H9 (cell line): ENCODE data around the gene EPSTI1. TPM values are rescaled to one million over a fixed set of nuclear protein-coding genes. Genes with fewer than 3 reads are reported as not detected.

ENCODE experiments used
- DNase-seq: peaks from one replicate; pipeline ENCODE4 v3.0.0-alpha.2; 2017
- H2AFZ ChIP-seq: one replicate; pipeline ENCODE4 v1.6.1; 2013; ENCODE audit warnings: mild to moderate bottlenecking, low read length, control low read depth, moderate library complexity
- H2AK5ac ChIP-seq: 2 replicates; pipeline ENCODE4 v1.6.1; 2013; ENCODE audit warnings: low read length, control low read depth, mixed read lengths; ENCODE audit not compliant: insufficient read length
- H2BK120ac ChIP-seq: one replicate; pipeline ENCODE4 v1.6.1; 2013; ENCODE audit warnings: low read depth, mild to moderate bottlenecking, low read length, control low read depth, inconsistent platforms; ENCODE audit not compliant: poor library complexity, severe bottlenecking
- H2BK12ac ChIP-seq: 2 replicates; pipeline ENCODE4 v1.6.1; 2013; ENCODE audit warnings: low read length, control low read depth, mixed read lengths, low read depth; ENCODE audit not compliant: insufficient read length
- H2BK15ac ChIP-seq: 2 replicates; pipeline ENCODE4 v1.6.1; 2013; ENCODE audit warnings: low read depth, low read length, control low read depth
- H2BK20ac ChIP-seq: one replicate; pipeline ENCODE4 v1.6.1; 2013; ENCODE audit warnings: low read depth, mild to moderate bottlenecking, low read length, control low read depth, inconsistent platforms; ENCODE audit not compliant: poor library complexity, severe bottlenecking
- H2BK5ac ChIP-seq: 2 replicates; pipeline ENCODE4 v1.6.1; 2013; ENCODE audit warnings: low read length, control low read depth, mixed read lengths; ENCODE audit not compliant: insufficient read length
- H3K14ac ChIP-seq: 2 replicates; pipeline ENCODE4 v1.6.1; 2013; ENCODE audit warnings: low read length, control low read depth; ENCODE audit not compliant: insufficient read depth
- H3K18ac ChIP-seq: 2 replicates; pipeline ENCODE4 v1.6.1; 2013; ENCODE audit warnings: low read depth, mild to moderate bottlenecking, mixed read lengths, low read length, control low read depth; ENCODE audit not compliant: insufficient read length
- H3K23ac ChIP-seq: 2 replicates; pipeline ENCODE4 v1.6.1; 2013; ENCODE audit warnings: low read length, control low read depth, mixed read lengths, low read depth; ENCODE audit not compliant: insufficient read length
- H3K23me2 ChIP-seq: 2 replicates; pipeline ENCODE4 v1.6.1; 2013; ENCODE audit warnings: low read depth, mild to moderate bottlenecking, mixed read lengths, low read length, control low read depth; ENCODE audit not compliant: insufficient read length, poor library complexity, severe bottlenecking
- H3K27ac ChIP-seq: 2 replicates; pipeline ENCODE4 v1.5.1; 2013; ENCODE audit warnings: low read length, control low read depth, mixed read lengths, low read depth; ENCODE audit not compliant: insufficient read length
- H3K27me3 ChIP-seq: 2 replicates; pipeline ENCODE4 v1.6.1; 2013; ENCODE audit warnings: low read length, control low read depth, inconsistent platforms; ENCODE audit not compliant: insufficient read depth
- H3K4ac ChIP-seq: 2 replicates; pipeline ENCODE4 v1.6.1; 2013; ENCODE audit warnings: low read depth, mild to moderate bottlenecking, control low read depth, inconsistent platforms, low read length, moderate library complexity
- H3K4me1 ChIP-seq: 2 replicates; pipeline ENCODE4 v1.6.1; 2013; ENCODE audit warnings: low read length, control low read depth, inconsistent platforms; ENCODE audit not compliant: insufficient read depth
- H3K4me2 ChIP-seq: 2 replicates; pipeline ENCODE4 v1.6.1; 2013; ENCODE audit warnings: low read length, control low read depth, mixed read lengths; ENCODE audit not compliant: insufficient read length, insufficient read depth
- H3K56ac ChIP-seq: 2 replicates; pipeline ENCODE4 v1.6.1; 2013; ENCODE audit warnings: low read depth, mild to moderate bottlenecking, mixed read lengths, low read length, control low read depth; ENCODE audit not compliant: insufficient read length
- H3K79me1 ChIP-seq: 2 replicates; pipeline ENCODE4 v1.6.1; 2013; ENCODE audit warnings: low read depth, mild to moderate bottlenecking, moderate library complexity, low read length, control low read depth, inconsistent platforms; ENCODE audit not compliant: insufficient read depth, poor library complexity, severe bottlenecking
- H3K79me2 ChIP-seq: 2 replicates; pipeline ENCODE4 v1.6.1; 2013; ENCODE audit warnings: low read length, control low read depth, inconsistent platforms; ENCODE audit not compliant: insufficient read depth
- H3K9ac ChIP-seq: 2 replicates; pipeline ENCODE4 v1.6.1; 2013; ENCODE audit warnings: low read length, control low read depth, mixed read lengths; ENCODE audit not compliant: insufficient read length; ENCODE audit errors: extremely low read depth
- H3K9me3 ChIP-seq: one replicate; pipeline ENCODE4 v1.6.1; 2013; ENCODE audit warnings: low read depth, low read length, inconsistent platforms; ENCODE audit not compliant: control insufficient read depth
- H3T11ph ChIP-seq: one replicate; pipeline ENCODE4 v1.6.1; 2013; ENCODE audit warnings: mild to moderate bottlenecking, low read length, control low read depth, inconsistent platforms
- H4K20me1 ChIP-seq: one replicate; pipeline ENCODE4 v1.6.1; 2013; ENCODE audit not compliant: control insufficient read depth, insufficient read length, insufficient read depth
- H4K5ac ChIP-seq: 2 replicates; pipeline ENCODE4 v1.6.1; 2013; ENCODE audit warnings: low read depth, mild to moderate bottlenecking, mixed read lengths, low read length, control low read depth; ENCODE audit not compliant: insufficient read length
- H4K8ac ChIP-seq: replicated peaks from 2 replicates; pipeline ENCODE4 v1.6.1; 2013; ENCODE audit warnings: low read length, control low read depth, mixed read lengths, low read depth; ENCODE audit not compliant: insufficient read length
- H4K91ac ChIP-seq: 2 replicates; pipeline ENCODE4 v1.6.1; 2013; ENCODE audit warnings: low read depth, mild to moderate bottlenecking, moderate library complexity, mixed read lengths, low read length, control low read depth; ENCODE audit not compliant: insufficient read length
- H3K27ac Mint-ChIP-seq, 3 experiments: 2 replicates in 2 of 3; 3 replicates in 1 of 3; pipeline ENCODE4 v1.8.0; 2020 to 2021; ENCODE audit warnings: mixed read lengths in 3 of 3, mild to moderate bottlenecking in 1 of 3, moderate library complexity in 1 of 3
- H3K27me3 Mint-ChIP-seq: 2 replicates; pipeline ENCODE4 v1.8.0; 2021; ENCODE audit warnings: low read depth, mild to moderate bottlenecking, moderate library complexity, mixed read lengths
- H3K36me3 Mint-ChIP-seq, 3 experiments: 2 replicates in 2 of 3; 3 replicates in 1 of 3; pipeline ENCODE4 v1.8.0; 2020 to 2021; ENCODE audit warnings: low read depth in 3 of 3, mixed read lengths in 3 of 3; ENCODE audit not compliant: insufficient read depth in 1 of 3
- H3K4me1 Mint-ChIP-seq, 2 experiments: 2 replicates each; pipeline ENCODE4 v1.8.0; 2020; ENCODE audit warnings: mixed read lengths in 2 of 2
- H3K4me3 Mint-ChIP-seq, 2 experiments: 2 replicates in 1 of 2; 3 replicates in 1 of 2; pipeline ENCODE4 v1.8.0; 2020 to 2021; ENCODE audit warnings: mild to moderate bottlenecking in 2 of 2, mixed read lengths in 2 of 2, moderate library complexity in 1 of 2
- H3K9me3 Mint-ChIP-seq, 2 experiments: 2 replicates in 1 of 2; 3 replicates in 1 of 2; pipeline ENCODE4 v1.8.0; 2020; ENCODE audit warnings: mild to moderate bottlenecking in 2 of 2, mixed read lengths in 2 of 2, moderate library complexity in 1 of 2
- CTCF ChIP-seq: fragments of 200-600 bp; sonication (generic); conservative IDR thresholded peaks from 3 replicates; pipeline ENCODE4 v1.8.0; 2021; ENCODE audit warnings: antibody characterized with exemption, mild to moderate bottlenecking
- WGBS: extraction: QIAGEN DNeasy Blood & Tissue Kit; methylation state at CpG from one replicate; pipeline ENCODE4 v1.1.7; 2013; ENCODE audit warnings: missing lambda C conversion rate, low lambda C conversion rate, mixed read lengths; ENCODE audit not compliant: insufficient read length; ENCODE audit errors: extremely low coverage; 5-methylcytosine and 5-hydroxymethylcytosine counted together
- total RNA-seq: library from RNA; stranded (reverse); gene quantifications from 2 replicates; pipeline ENCODE4 v1.2.1, GENCODE V29; 2021

Gene EPSTI1
- total RNA-seq, 1 experiment from 2014 or later, result 0.70 TPM

DNA sequence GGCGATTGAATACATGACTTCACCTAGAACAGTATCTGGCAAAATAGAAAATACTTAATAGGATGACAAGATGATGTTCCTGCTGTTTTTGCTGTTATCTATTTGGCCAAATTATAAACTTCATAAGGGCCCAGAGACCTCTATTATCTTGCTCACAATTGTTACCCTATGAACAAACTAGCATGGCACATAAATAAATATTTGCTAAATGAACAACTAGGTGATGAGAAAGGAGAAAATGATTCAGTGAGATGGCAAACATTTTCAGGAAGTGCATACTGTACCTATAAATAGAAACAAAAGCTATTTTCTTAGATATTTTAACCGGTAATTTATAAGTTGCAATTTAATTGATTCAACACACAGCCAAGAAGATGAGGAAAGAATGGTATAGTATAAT lies 132.3 kb downstream of the EPSTI1 start:
- Histone ChIP-seq H3K79me2 (no peaks in the 10 kb centered on the region; the same call in 1 of the 2 replicates), H2BK20ac (no peak overlapping the region), H2BK5ac (no peak overlapping the region), H4K20me1 (no peaks in the 10 kb centered on the region), H3K4me1 (no peaks in the 10 kb centered on the region), H2AK5ac (no peak overlapping the region), H3K9ac (no peak overlapping the region), H3K14ac (no peak overlapping the region), H4K5ac (no peak overlapping the region), H2BK120ac (no peak overlapping the region), H3K79me1 (no peaks in the 10 kb centered on the region), H3K23me2 (no peaks in the 10 kb centered on the region), H2BK15ac (no peak overlapping the region), H2AFZ (no peak overlapping the region), H3K56ac (no peak overlapping the region), H3K23ac (no peak overlapping the region), H3K27me3 (no peaks in the 10 kb centered on the region), H3K9me3 (no peaks in the 10 kb centered on the region), H3T11ph (no peak overlapping the region), H3K18ac (no peak overlapping the region), H3K4me2 (no peak overlapping the region), H4K91ac (no peak overlapping the region), H2BK12ac (no peak overlapping the region), H3K4ac (no peak overlapping the region), H4K8ac (no peak overlapping the region), H3K27ac (no peak overlapping the region)
- TF ChIP-seq CTCF, result no peak
- Mint-ChIP-seq H3K4me3 (no peak overlapping the region), H3K4me1 (peaks cover 16 to 17% of the 10 kb centered on the region in 2 experiments), H3K36me3 (peaks cover 48 to 76% (median 67%) of the 10 kb centered on the region in 3 experiments), H3K27ac (no peak overlapping the region), H3K27me3 (no peaks in the 10 kb centered on the region), H3K9me3 (peaks cover 2 to 15% of the 10 kb centered on the region in 2 experiments; a peak in 4 of 5 replicates)
- no CpG with 5 or more reads among the region's 2 CpGs for WGBS
- no peak for DNase-seq
